ENCODE data around the gene TARBP1. TPM values are rescaled to one million over a fixed set of nuclear protein-coding genes. Genes with fewer than 3 reads are reported as not detected.
"Not testable (repeated sequence)": the region's sequence is repeated elsewhere in the genome, so short reads cannot be mapped to it uniquely, and the experiment has no call there.

Gene TARBP1
- total and polyA plus RNA-seq, 7 donors = 5.5 to 22.1 (median 10.0) TPM

DNA sequence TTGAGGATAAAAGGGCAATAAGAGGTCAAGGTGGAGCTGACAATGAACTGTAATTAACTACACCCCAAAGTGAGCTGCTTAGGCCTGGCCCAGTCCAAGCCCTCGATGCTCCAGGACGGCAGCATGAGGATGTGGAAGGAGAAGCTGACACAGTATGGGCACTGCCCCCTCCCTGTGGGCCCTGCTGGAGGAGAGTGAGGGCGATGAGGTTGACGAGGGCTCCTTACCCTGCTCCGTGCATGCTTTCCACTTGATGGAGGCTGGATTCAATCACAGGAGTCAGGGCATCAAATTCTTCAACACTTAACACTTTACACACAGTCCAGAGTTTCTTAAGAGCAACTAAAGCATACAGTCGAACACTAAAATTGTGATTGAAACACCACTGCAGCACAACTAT is 73.3 kb downstream of the TARBP1 start:
- TF ChIP-seq POLR2A (IDR thresholded peaks at IDR 0.05) (no peak), CTCF (IDR thresholded peaks at IDR 0.05) (no peak), EP300 (IDR thresholded peaks at IDR 0.05) (no peak), POLR2AphosphoS5 (IDR thresholded peaks at IDR 0.05) (no peak)
- Histone ChIP-seq H3K27me3 (no peaks in the 10 kb centered on the region), H3K4me3 (no peak overlapping the region), H3K36me3 (peaks cover 0 to 9% (median 0%) of the 10 kb centered on the region in 4 donors), H3K4me1 (peaks cover 0 to 7% (median 3%) of the 10 kb centered on the region in 4 donors), H3K9me3 (no peaks in the 10 kb centered on the region), H3K27ac (no peak overlapping the region)
- 79 to 84% methylated on average over 6 of the region's 6 CpGs for WGBS, 2 donors
- DNase-seq = no peak
- intact Hi-C loops (cut with DNase I) = no loop called here

DNA sequence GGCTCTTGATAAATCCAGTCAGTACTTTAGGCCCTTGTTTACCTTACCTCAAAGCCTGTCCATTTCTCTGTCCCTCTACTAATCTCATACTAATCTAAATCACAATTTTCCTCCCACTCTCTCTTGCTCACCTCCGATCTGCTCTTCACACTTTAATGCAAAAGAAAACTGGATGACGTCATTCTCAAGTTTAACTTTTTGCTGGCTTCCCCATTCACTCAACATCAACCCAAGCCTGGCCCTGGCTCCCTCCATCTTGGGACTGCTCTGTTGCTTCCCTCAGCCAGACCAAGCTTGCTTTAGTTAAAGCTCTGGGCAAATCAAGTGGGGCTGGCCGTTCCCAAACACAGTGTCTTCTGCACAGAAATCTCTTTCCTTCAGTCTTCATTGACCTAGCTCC is 76.0 kb downstream of the TARBP1 start:
- peaks cover 0 to 9% (median 0%) of the 10 kb centered on the region in 4 donors for H3K36me3 ChIP-seq
- no peak for DNase-seq
- no peak for TF ChIP-seq EP300 (IDR thresholded peaks at IDR 0.05)
- no peak for TF ChIP-seq POLR2AphosphoS5 (IDR thresholded peaks at IDR 0.05)
- no peak for TF ChIP-seq POLR2A (IDR thresholded peaks at IDR 0.05)
- no peak for TF ChIP-seq CTCF (IDR thresholded peaks at IDR 0.05)
- H3K4me1 ChIP-seq = peaks cover 0 to 11% (median 4%) of the 10 kb centered on the region in 4 donors
- intact Hi-C loops (cut with DNase I) = no loop called here
- no peaks in the 10 kb centered on the region for H3K27me3 ChIP-seq
- no peak overlapping the region for H3K27ac ChIP-seq
- H3K9me3 ChIP-seq = no peaks in the 10 kb centered on the region
- WGBS, 2 donors = 89 to 97% methylated on average over 3 of the region's 3 CpGs
- no peak overlapping the region for H3K4me3 ChIP-seq

- no peaks in the 10 kb centered on the region for H3K9me3 ChIP-seq
- H3K27me3 ChIP-seq = no peaks in the 10 kb centered on the region
- peaks cover 0 to 11% (median 4%) of the 10 kb centered on the region in 4 donors for H3K4me1 ChIP-seq
- H3K27ac ChIP-seq = no peak overlapping the region
- peaks cover 0 to 9% (median 0%) of the 10 kb centered on the region in 4 donors for H3K36me3 ChIP-seq
- 91 to 97% methylated on average over 3 of the region's 3 CpGs for WGBS, 2 donors
- DNase-seq = no peak
- intact Hi-C loops (cut with DNase I) = no loop called here
- TF ChIP-seq CTCF (IDR thresholded peaks at IDR 0.05) (no peak), POLR2A (IDR thresholded peaks at IDR 0.05) (no peak), EP300 (IDR thresholded peaks at IDR 0.05) (no peak), POLR2AphosphoS5 (IDR thresholded peaks at IDR 0.05) (no peak)
- no peak overlapping the region for H3K4me3 ChIP-seq
These were observed 77.3 kb downstream of the TARBP1 start for GRCh38 chr1:234401658-234402057.

GRCh38 chr1:234400773-234401172 is 78.2 kb downstream of the TARBP1 start:
- H3K27me3 ChIP-seq = no peaks in the 10 kb centered on the region
- intact Hi-C loops (cut with DNase I) = no loop called here
- TF ChIP-seq POLR2A (IDR thresholded peaks at IDR 0.05) = no peak
- no peak for TF ChIP-seq CTCF (IDR thresholded peaks at IDR 0.05)
- TF ChIP-seq EP300 (IDR thresholded peaks at IDR 0.05) = no peak
- no peak for TF ChIP-seq POLR2AphosphoS5 (IDR thresholded peaks at IDR 0.05)

DNA sequence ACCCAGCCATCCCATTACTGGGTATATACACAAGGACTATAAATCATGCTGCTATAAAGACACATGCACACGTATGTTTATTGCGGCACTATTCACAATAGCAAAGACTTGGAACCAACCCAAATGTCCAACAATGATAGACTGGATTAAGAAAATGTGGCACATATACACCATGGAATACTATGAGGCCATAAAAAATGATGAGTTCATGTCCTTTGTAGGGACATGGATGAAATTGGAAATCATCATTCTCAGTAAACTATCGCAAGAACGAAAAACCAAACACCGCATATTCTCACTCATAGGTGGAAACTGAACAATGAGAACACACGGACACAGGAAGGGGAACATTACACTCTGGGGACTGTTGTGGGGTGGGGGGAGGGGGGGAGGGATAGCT is 79.5 kb downstream of the TARBP1 start:
- 82 to 86% methylated on average over 6 of the region's 6 CpGs for WGBS, 2 donors
- peaks cover 0 to 11% (median 4%) of the 10 kb centered on the region in 4 donors for H3K4me1 ChIP-seq
- H3K9me3 ChIP-seq; DNase-seq; H3K27me3 ChIP-seq; H3K27ac ChIP-seq; H3K4me3 ChIP-seq; H3K36me3 ChIP-seq; intact Hi-C loops (cut with DNase I): not testable (repeated sequence)

More at GRCh38 chr1:234400773-234401172, 78.2 kb downstream of the TARBP1 start:
- peaks cover 0 to 9% (median 0%) of the 10 kb centered on the region in 4 donors for H3K36me3 ChIP-seq
- peaks cover 0 to 11% (median 4%) of the 10 kb centered on the region in 4 donors for H3K4me1 ChIP-seq
- peak overlapping the region in 3 of 4 donors; percentile 12 to 27 (median 16) for H3K27ac ChIP-seq
- no peak for DNase-seq
- H3K4me3 ChIP-seq = peak overlapping the region in 1 of 4 donors; percentile 1
- no peaks in the 10 kb centered on the region for H3K9me3 ChIP-seq
